Measurements from ENCODE around the gene ITPRID1. TPM values are rescaled to one million over a fixed set of nuclear protein-coding genes. Genes with fewer than 3 reads are reported as not detected.

ITPRID1 gene
- total RNA-seq, 2 donors from 2014 or later, result not detected

DNA sequence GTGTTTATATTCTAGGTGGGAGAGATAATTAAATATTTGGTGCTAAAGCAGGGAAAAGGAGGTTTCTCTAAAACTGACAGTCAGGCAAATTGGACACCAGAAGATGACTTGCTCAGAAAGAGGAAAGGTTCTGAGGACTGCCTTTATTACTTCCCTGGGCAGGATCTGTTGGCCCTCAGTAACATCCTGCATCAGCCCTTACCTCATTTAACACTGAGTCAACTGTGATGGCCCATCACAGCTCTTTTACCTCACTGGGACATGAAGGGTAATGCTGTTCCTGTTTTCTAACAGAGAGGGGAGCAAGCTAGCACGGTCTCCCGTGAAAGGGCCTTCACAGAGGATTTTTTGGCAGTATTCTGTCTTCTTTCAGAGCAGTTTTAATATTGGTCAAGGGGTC is 185.2 kb downstream of the ITPRID1 start:
- Histone ChIP-seq H3K4me1 (ENCODE audit: control insufficient read depth in 1 of 2, low read depth in 2 of 2) (no peaks in the 10 kb centered on the region), H3K27ac (no peak overlapping the region), H3K9me3 (no peaks in the 10 kb centered on the region), H3K4me3 (no peak overlapping the region), H3K36me3 (no peaks in the 10 kb centered on the region), H3K27me3 (replicated peaks; ENCODE audit: insufficient read depth) (no peaks in the 10 kb centered on the region)
- TF ChIP-seq, protein P1, sequence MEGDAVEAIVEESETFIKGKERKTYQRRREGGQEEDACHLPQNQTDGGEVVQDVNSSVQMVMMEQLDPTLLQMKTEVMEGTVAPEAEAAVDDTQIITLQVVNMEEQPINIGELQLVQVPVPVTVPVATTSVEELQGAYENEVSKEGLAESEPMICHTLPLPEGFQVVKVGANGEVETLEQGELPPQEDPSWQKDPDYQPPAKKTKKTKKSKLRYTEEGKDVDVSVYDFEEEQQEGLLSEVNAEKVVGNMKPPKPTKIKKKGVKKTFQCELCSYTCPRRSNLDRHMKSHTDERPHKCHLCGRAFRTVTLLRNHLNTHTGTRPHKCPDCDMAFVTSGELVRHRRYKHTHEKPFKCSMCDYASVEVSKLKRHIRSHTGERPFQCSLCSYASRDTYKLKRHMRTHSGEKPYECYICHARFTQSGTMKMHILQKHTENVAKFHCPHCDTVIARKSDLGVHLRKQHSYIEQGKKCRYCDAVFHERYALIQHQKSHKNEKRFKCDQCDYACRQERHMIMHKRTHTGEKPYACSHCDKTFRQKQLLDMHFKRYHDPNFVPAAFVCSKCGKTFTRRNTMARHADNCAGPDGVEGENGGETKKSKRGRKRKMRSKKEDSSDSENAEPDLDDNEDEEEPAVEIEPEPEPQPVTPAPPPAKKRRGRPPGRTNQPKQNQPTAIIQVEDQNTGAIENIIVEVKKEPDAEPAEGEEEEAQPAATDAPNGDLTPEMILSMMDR (IDR thresholded peaks at IDR 0.05), result no peak
- no peak for DNase-seq (ENCODE audit: low spot score)
- ATAC-seq (ENCODE audit: insufficient number of reproducible peaks, low FRiP score, low read depth), result no peak

DNA sequence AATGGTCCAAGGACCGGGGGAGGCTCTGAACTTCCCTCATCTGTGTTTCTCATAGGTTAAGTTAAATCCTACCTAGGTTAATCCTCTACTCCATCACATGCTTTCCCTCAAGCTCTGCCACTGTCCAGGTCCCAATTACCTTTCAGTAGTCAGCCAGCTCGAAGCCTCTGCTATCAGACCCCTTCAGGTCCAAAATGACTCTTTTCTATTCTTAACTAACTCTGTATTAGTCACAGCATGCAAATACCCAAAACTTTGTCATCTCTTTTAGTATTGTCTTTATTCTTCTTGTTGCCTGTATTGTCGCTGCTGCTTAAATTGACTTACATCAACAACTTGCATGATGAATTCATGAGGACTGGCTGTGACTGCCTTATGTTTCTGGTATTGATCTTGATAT is 188.5 kb downstream of the ITPRID1 start:
- H3K27ac ChIP-seq, result no peak overlapping the region
- H3K27me3 ChIP-seq (replicated peaks; ENCODE audit: insufficient read depth), result no peaks in the 10 kb centered on the region
- no peaks in the 10 kb centered on the region for H3K9me3 ChIP-seq
- ATAC-seq (ENCODE audit: insufficient number of reproducible peaks, low FRiP score, low read depth) (no peak), DNase-seq (ENCODE audit: low spot score) (no peak)
- no peak overlapping the region for H3K4me3 ChIP-seq
- H3K36me3 ChIP-seq, result no peaks in the 10 kb centered on the region
- TF ChIP-seq, protein P1 (IDR thresholded peaks at IDR 0.05), result no peak
- H3K4me1 ChIP-seq (ENCODE audit: control insufficient read depth in 1 of 2, low read depth in 2 of 2), result no peaks in the 10 kb centered on the region

DNA sequence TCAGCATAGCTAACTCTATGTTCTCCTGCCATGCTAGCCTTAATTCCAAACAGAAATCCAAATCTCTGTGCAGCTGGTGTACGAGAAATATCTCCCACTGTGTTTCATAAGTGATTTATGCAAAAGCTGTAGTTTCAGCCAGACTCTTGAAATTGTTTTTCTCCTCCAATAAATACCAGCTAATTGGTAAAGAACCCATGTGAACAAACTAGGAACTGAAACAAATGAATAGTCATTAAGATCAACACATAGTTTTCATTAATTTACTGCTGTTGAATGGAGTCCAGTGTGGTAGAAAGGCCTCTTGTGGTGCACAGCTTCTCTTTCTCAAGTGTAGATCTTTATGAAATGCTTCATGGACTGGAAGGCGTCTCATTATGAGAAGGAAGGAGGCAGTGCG is 191.5 kb downstream of the ITPRID1 start:
- Histone ChIP-seq H3K27ac (no peak overlapping the region), H3K36me3 (no peaks in the 10 kb centered on the region), H3K4me1 (ENCODE audit: control insufficient read depth in 1 of 2, low read depth in 2 of 2) (no peaks in the 10 kb centered on the region), H3K9me3 (no peaks in the 10 kb centered on the region), H3K27me3 (replicated peaks; ENCODE audit: insufficient read depth) (no peaks in the 10 kb centered on the region), H3K4me3 (no peak overlapping the region)
- DNase-seq (ENCODE audit: low spot score), result no peak
- TF ChIP-seq, protein P1 (IDR thresholded peaks at IDR 0.05), result no peak
- no peak for ATAC-seq (ENCODE audit: insufficient number of reproducible peaks, low FRiP score, low read depth)

DNA sequence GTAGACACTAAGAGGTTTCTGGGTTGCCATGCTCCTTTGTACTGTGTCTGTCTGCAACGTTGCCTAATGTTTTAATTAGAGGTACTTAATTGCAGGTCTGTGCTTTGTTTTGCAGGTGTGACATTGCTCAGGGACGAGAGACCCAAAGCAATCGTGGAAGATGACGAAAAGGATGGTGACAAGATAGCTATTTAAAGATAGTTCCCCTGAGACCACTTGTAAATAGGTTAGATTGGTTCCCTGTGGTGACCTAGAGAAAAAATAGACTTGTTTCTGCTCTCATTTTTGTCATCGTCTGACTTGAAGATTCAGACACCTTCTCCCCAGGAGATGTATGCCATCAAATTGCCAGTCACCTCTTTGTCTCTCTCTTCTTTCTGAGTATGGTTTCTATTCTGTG is 193.2 kb downstream of the ITPRID1 start:
- DNase-seq (ENCODE audit: low spot score) (no peak), ATAC-seq (ENCODE audit: insufficient number of reproducible peaks, low FRiP score, low read depth) (no peak)
- no peaks in the 10 kb centered on the region for H3K4me1 ChIP-seq (ENCODE audit: control insufficient read depth in 1 of 2, low read depth in 2 of 2)
- H3K4me3 ChIP-seq, result no peak overlapping the region
- no peak overlapping the region for H3K27ac ChIP-seq
- TF ChIP-seq, protein P1 (IDR thresholded peaks at IDR 0.05), result no peak
- H3K27me3 ChIP-seq (replicated peaks; ENCODE audit: insufficient read depth), result no peaks in the 10 kb centered on the region
- no peaks in the 10 kb centered on the region for H3K9me3 ChIP-seq
- H3K36me3 ChIP-seq, result no peaks in the 10 kb centered on the region

Other genes with a start within 250 kb of the ITPRID1 start
- not detected for gene NEUROD6, start 173.4 kb upstream of the ITPRID1 start, total RNA-seq
- gene PPP1R17, start 173.1 kb downstream of the ITPRID1 start, total RNA-seq, result not detected